Globus pallidus (tissue), 1 donor: ENCODE data around the gene ZCCHC14.
"Not testable (repeated sequence)": the region's sequence is repeated elsewhere in the genome, so short reads cannot be mapped to it uniquely, and the experiment has no call there.

Experiments used
- DNase-seq: peaks from one replicate; pipeline ENCODE4 v3.0.0-alpha.2; 2015; ENCODE audit warnings: low spot score

ZCCHC14 gene

DNA sequence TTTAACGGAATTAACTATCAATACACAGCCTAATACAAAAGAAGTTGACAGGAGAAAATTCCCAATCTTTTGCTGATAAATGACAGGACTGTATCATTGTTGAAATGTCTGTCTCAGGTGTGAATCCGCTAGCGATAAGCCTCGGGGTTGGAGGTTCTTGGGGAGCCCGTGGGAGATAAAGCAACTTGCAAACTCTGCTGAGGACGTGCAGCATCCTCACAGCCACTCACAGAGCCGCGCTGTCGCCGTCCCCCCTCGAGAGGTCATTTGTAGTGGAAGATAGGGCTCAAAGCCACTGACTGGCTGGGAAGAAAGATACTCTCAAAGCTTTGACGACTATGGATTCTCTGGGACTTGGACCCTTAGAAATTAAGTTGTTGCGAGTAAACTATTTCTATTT, 83.7 kb downstream of the ZCCHC14 start:
- DNase-seq = no peak

DNA sequence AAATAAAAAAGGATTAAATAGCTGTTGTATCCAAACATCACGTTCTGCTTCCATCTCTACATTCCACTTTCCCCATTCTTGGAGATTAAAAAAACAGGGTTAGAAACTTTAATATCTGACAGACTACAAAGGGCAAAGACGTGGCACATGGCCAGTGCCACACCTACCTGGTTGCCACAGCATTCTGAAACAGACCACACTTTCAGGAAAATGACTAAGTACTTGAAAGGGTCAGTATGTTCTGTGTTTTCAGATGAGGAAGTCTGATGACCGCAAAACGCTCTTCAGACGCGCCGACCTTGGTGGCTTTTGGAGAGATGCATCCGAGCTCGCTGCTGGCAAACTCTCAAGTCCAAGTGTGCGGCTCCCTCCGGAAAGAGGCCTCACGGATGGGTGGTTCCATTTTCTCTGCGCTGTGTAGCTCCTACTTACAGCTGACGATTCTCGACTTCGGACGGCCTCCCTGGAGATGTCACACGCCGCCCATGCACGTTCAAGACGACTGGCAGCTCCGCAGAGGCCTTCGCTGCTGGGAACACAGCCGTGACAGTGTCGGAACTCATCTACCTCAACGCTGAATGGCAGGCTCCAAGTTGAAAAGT, 85.2 kb downstream of the ZCCHC14 start:
- DNase-seq = no peak

DNA sequence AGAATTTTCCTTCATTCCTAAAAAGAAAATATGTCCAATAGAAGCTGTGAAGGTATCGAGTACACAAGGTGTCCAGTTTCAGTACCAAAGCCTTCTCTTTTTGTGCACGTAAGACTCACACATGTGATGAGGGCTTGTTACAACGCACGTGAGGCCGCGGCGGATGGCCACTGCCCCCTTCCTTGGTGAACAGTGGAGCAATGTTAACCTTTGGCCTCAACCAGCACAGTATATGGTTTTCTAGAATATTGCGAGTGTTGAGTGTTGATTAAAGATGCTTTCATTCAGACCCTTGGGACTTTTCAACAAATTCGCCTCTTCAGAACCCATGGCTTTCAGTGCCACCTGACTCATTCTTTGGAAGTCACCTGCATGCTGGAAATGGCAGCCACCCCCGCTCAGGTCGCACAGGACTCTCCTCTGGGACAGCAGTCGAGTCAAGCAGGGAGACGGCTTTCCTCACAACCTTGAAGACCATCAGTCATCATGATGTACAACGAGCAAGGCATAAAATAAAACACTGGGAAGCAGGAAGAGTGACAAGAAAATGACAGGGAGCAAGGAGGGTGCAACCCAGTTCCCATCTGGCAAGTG, 86.2 kb downstream of the ZCCHC14 start:
- no peak for DNase-seq

DNA sequence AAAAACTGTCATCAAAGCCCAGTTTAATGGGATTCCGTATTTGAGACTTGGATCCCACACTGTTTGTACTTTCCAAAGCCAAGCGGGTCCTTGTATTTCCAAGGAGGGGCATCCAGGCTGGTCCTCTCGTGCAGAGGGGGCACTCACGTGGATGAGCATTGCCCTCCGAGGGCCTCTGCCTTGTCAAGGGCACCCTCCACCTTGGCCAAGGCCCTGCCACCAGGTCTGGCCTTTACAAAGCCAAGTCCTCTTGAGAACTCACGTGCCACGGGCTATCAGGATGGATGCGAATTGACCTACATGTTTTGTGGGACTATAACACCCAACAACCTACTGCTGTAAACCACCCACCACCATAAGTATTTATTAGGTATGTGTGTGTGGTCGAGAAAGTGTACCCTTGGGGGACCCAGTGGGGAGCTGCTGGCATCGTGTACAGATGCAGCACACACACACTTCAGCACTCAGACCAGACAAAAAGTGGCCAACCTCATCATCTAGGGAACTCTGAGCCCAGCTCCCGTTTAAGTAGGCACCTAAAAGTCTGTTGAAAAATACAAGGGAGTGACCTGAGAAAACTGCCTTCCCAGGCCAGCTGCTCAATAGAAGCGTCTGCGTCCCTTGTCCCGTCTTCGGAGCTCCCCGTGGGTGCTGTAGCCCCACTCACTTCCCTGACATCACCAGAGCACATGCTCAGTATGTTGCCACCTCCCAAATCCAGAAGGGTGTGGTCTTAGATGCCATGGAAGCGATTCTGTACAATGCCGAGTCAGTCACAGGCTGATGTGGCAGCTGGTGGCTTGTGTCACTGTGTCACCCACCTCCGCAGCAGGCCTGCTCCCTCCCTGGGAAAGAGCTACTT, 87.8 kb downstream of the ZCCHC14 start:
- no peak for DNase-seq

DNA sequence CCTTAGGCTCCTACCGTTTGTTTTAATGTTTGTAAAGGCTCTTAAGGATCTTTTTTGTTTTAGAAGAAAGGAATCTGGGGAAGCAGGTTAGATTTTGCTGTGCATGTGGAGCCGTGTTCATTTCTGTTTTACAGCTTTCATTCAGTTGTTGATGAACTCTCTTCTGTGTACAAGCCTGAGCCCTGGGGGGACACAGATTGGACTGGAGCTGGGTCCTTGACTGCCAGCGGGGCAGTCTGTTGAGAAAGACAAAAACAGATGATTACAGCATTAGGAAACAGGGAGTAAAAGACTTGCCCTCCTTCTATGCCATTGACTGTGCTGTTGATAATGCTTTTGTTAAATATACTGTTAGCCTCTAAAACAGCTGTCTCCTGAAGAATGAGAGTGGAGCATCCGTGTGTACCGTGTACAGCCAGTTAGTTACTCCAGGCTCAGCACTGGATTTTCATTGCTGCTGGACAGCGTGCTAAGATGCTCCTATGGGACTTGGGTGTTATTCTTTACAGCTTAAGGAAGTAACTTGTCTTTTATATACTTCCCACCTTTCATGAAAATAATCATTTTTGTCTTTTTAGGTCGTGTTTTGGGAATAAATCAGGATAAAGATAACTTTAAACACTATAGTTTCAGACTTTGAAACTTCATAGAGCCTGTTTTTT, 97.5 kb downstream of the ZCCHC14 start:
- no peak for DNase-seq

DNA sequence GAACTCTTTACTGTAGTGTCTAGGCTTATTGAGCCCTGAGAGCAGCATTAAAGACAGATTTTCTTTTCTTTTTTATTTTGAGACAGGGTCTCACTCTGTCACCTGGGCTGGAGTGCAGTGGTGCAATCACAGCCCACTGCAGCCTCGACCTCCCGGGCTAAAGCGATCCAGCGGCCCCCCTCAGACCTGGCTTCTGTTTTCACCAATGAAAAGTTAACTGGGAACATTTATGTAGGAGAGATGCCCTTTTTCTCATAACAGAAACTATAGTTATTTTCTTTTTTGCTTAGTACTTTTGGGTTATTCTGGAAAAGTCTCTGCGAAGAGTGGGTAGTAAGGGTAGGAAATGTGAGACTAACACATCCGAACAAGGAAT, 99.2 kb downstream of the ZCCHC14 start:
- DNase-seq = no peak

DNA sequence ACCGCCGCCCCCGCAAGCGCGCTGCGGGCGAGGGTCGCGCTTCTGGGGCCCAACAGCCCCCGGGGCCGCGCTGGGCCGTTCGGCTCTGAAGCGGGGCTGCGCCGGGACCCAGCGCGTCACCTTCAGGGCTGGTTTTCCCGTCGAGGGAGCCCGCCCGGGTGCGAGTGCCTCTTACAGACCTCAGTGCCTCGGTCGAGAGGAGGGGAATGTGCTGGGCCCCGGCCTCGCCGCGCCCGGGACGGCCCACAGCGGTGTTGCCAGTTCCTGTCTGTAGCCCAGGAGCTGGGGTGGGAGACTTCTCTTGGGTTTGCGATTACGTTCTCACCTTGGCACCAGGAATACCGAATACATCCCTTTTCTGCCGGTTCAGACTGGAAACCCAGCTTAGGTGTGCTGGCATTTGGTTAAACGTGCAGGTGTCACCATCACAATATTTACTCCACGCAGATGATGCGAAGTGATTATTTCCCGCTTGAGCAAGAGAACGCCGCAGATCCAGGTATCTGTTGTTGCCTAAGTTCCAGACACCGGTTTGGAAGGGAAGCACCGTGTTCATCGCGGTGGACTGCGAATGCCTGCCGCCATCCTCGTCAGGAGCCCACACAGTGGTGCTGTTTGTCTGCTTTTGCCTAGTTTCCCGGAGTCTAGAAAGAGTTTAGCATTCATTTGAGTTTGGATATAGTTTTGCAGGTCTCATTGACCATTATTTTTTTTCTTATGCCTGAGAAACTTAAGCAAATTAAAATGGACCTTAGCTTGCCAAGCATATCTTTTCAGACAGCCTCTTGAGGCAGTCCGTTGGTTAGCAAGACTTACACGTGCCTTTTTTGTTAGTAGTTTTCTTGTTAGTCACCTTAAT, 99.8 kb downstream of the ZCCHC14 start:
- peak; percentile 60 for DNase-seq

DNA sequence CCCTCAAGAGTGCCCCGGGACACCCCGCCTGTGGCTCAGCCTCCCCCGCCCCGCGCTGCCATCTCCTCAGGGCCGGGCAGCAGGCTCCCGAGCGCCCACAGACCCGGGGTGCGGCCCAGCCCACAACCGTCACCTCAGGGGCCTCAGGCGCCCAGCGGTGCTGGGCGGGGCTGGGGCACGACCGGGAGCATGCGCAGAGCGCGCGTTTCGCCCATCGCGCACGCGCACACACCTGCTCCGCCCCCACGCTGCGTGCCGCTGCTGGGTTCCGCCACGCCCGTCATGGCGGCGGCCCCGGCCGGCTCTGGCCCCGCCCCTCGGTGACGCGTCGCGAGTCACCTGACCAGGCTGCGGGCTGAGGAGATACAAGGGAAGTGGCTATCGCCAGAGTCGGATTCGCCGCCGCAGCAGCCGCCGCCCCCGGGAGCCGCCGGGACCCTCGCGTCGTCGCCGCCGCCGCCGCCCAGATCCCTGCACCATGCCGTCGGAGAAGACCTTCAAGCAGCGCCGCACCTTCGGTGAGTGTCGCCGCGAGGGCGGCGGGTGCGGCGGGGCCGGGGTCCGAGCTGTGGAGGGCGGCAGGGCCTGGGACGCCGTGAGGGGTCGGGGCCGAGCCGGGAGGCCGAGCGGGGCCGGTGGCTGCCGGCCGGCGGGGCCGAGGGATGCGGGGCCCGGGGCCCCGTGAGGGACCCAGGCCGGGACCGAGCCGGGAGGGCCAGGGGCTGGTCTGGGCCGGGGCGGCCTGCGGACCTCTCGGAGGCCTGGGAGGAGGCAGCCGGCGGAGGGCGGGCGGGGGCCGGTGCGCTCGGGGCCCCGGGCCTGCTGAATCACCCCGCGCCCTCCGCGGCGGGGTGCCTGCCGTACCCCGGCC, 100.6 kb downstream of the ZCCHC14 start, which contains the start of gene MAP1LC3B:
MAP1LC3B (plus strand) TSS at position 387 of the 871 bp plus-strand sequence; CDS start at position 479, 92 bp downstream.
- peak; percentile 96 for DNase-seq

DNA sequence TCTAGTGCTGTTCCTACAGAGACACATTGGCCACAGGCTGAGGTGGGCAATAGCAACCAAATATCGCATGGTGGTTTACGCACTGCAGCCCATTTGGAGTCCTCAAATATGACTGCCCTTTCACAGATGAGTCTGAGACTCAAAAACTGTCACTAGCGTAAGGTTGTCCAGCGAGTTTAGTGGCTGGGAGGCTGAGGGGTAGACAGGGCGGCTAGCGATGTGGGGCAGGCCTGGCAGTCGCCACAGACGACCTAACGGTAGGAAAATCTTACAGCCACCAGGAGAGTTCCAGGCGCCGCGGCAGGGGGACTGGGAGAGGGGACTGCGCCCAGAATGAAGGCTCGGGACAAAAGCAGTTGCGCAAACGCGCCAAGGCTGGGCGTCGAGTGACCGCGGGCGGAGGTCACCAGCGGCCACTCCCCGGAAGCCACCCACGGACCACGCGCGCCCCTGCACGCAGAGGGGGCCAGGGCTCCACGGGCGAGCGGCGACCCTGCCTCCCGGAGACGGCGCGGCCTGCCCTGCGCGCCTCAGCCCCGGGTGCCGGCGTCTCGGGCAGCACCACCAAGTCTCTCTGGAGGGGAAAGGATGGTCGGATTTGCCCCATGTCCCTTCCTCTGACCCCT, 101.4 kb downstream of the ZCCHC14 start:
- DNase-seq = peak; percentile 57

DNA sequence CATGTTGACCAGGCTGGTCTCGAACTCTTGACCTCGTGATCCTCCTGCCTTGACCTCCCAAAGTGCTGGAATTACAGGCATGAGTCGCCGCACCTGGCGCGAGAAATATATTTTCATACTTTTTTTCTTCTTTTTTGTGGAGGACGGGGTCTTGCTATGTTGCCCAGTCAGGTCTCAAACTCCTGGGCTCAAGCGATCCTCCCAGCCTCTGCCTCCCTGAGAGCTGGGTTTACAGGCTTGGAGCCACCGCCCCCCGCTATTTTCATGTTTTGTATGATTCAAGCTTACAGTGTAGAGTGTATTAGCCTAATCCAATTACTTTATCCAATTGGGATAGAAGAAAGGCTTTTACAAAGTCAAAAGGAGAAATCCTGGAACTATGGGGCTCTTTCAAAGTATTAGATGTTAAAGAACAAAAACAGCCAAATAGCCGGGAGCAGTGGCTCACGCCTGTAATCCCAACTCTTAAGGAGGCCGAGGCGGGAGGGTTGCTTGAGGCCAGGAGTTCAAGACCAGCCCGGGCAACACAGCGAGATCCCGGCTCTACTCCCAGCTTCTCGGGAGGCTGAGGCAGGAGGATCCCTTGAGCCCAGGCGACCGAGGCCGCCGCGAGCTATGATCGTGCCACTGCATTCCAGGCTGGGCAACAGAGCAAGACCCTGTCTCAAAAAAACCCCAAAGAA, 102.0 kb downstream of the ZCCHC14 start:
- DNase-seq = no peak

DNA sequence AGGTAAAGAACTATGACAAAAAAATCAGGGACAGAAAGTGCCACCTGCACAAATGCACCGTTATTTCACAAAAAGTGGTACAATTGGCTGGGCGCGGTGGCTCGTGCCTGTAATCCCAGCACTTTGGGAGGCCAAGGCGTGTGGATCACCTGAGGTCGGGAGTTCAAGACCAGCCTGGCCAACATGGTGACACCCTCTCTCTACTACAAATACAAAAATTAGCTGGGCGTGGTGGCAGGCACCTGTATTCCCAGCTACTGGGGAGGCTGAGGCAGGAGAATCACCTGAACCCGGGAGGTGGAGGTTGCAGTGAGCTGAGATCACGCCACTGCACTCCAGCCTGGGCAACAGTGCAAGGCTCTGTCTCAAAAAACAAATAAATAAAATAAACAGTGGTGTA, 102.9 kb downstream of the ZCCHC14 start:
- DNase-seq = not testable (repeated sequence)

DNA sequence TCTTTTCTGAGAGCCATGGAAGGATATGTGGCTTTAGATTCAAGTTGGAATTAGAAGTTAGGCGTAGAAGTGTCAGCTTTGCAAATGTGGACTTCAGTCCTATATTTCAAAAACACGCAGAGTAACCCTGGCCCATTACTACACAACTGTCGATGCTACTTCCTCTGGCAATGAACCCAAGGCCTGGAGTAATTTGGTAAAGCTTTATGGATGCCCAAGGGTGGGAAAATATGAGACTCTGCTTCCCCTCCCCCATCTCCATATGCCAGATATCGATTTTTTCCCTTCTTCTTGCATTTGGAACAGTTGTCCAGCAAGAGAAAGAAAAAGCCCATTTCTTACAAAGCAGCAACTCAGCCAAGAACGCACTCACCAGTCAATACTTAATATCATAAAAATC, 103.6 kb downstream of the ZCCHC14 start:
- no peak for DNase-seq

DNA sequence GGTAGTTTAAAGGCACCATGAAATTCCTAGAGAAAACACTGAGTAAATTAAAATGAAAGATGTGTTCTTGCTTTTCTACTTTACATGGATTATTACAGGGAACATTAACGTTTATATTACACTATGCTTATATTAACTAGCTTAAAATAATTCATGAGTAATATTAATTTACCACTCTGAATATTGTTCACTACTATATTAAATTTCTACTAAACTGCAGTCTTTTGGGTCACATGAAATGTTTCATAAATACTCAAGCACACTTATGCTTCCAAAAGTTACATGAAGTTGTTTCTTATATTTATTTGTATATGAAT, 104.0 kb downstream of the ZCCHC14 start:
- no peak for DNase-seq

DNA sequence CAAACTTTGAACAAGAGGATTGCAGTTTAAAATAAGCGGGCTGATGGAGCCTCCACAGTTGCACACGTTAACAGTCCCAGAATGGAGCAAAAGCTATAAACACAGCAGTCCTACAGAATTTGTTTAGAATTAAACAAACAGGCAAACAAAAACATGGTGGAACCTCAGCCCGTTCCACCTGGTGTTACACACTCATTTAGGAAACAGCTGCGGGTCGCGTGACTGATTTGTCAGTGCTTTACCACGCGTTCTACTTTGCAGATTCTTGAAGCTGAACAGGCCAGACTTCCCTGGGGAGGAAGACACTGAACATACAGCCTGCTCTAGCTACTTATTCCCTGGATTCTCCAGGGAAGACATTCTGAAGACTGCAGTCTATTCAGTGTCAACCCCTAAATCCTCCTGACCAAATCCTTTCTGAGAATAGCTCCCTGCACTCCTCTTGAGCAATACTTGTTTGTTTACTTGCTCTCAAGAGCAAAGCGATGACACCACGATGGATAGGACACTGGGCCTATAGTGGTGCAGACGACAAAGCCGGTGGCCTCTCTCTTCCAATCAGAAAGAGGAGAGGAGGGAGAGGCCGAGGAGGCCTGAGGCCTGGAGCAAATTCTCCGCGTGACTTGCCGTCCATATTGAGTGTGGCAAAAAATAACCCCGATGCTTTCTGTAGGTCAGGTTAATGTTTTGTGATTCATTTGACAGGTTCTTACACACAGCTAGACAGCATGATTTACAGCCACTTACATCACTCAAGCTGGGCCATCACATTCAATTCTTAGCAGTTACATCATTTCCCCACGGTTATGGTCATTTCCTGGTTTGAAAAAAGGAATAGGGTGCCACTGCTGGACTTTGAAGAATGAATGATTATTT, 104.6 kb downstream of the ZCCHC14 start:
- DNase-seq = peak; percentile 99

DNA sequence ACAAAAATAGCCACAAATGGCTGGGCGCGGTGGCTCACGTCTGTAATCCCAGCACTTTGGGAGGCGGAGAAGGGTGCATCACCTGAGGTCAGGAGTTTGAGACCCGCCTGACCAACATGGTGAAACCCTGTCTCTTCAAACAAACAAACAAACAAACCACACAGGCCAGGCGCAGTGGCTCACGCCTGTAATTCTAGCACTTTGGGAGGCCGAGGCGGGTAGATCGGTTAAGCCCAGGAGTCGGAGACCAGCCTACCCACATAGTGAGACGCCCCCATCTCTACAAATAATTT, 108.0 kb downstream of the ZCCHC14 start:
- not testable (repeated sequence) for DNase-seq

DNA sequence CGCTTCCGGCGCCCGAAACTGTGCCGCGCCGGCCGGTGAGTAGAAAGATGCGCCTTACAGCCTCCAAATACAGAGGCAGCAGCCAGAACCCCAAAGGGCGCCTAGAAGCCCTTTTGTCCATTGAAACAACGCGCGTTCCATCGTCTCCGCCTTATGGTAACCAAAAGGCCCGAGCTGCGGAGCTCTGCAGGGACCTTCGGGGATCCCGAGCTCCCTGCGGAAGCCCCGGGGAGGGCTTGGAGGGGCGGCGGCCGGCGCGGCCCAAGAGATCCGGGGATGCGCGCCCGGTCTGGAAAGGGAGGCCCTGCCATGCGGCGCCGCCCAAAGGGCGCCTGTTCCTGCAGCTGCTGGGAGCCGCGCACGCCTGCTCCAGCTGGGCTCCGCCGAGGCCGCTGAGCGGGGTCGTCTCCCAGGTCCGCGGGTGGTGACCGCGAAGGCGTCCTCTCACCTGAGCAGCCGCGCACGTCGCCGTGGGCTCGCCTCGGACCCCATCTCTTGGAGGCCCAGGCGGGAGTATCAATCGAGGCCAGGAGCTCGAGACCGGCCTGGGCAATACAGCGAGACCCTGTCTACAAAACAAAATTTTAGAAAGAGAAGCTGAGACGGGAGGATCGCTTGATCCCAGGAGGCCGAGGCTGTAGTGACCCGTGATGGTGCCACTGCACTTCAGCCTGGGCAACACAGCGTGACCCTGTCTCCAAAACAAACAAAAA, 108.5 kb downstream of the ZCCHC14 start:
- no peak for DNase-seq

DNA sequence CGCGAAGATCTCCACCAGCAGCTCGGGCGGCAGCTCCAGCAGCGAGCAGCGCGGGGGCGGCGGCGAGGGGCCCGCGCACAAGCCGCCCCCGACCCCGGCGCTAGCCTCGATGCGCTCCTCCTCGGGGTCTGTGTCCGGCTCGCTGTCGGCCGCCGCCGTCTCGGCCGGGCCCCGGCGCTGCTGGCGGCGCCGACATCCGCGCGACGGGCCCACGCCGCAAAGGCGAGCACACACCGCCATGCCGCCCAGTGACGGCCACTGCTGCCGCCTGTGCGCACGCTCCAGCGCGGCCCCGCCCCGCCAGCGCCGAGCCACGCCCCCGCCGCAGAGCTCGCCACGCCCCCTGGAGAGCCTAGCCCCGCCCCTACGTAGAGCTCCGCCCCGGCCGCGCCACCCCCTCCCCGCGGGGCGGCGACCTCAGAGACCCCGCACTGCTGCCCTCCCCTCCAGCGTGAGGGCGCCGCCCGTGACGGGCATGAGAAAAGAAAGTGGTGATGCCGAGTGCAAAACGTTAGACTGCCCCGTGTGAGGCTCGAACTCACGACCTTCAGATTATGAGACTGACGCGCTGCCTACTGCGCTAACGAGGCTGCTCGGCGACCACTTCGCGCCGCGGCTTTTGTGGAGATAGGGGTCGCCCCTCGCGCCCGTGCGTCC, 109.2 kb downstream of the ZCCHC14 start, which contains the start of gene FBXO31:
FBXO31 (minus strand) TSS at position 272 of the 657 bp plus-strand sequence; CDS start at position 240, 32 bp downstream.
- DNase-seq = peak; percentile 91
